Astrocyte of the cerebellum (primary cell): Measurements from ENCODE around the gene FMNL1.

Experiments
- DNase-seq: peaks from one replicate; pipeline ENCODE4 v3.0.0-alpha.2; 2011; ENCODE audit warnings: low read depth
- H3K4me3 ChIP-seq: 2 replicates; pipeline ENCODE4 v1.5.1; 2011; ENCODE audit warnings: mild to moderate bottlenecking, low read depth, low read length, moderate library complexity
- CTCF ChIP-seq: IDR thresholded peaks from 2 replicates; pipeline ENCODE4 v1.5.1; 2012; ENCODE audit warnings: low read length, low read depth, moderate library complexity, mild to moderate bottlenecking; ENCODE audit errors: missing control alignments
- in situ Hi-C: cut with HindIII; loops from 2 replicates; pipeline ENCODE4 v1.10.0; 2017; ENCODE audit warnings: low sequenced_read_pairs

The FMNL1 gene

GRCh38 chr17:45227101-45227925 is 5.6 kb downstream of the FMNL1 start:
- no peak for TF ChIP-seq CTCF
- no peak overlapping the region for H3K4me3 ChIP-seq
- in situ Hi-C loops = no loop called here
- no peak for DNase-seq

GRCh38 chr17:45227926-45228762 is 6.5 kb downstream of the FMNL1 start:
- TF ChIP-seq CTCF = no peak
- no peak overlapping the region for H3K4me3 ChIP-seq
- in situ Hi-C loops = no loop called here
- no peak for DNase-seq

GRCh38 chr17:45228763-45229539 is 7.3 kb downstream of the FMNL1 start:
- peak; percentile 38 for DNase-seq
- no peak for TF ChIP-seq CTCF
- H3K4me3 ChIP-seq = no peak overlapping the region
- in situ Hi-C loops = no loop called here

GRCh38 chr17:45229681-45230409 is 8.2 kb downstream of the FMNL1 start:
- DNase-seq = no peak
- no peak for TF ChIP-seq CTCF
- no peak overlapping the region for H3K4me3 ChIP-seq
- in situ Hi-C loops = no loop called here

- in situ Hi-C loops = no loop called here
- no peak for TF ChIP-seq CTCF
- no peak for DNase-seq
- no peak overlapping the region for H3K4me3 ChIP-seq
Observed at GRCh38 chr17:45230410-45230786, 8.7 kb downstream of the FMNL1 start.
